H1 (cell line): ENCODE data around the gene FTSJ3.

Experiments
- ATF2 ChIP-seq: IDR thresholded peaks from 2 replicates; pipeline ENCODE4 v1.6.1; 2012; ENCODE audit warnings: low read length, inconsistent platforms
- ATF3 ChIP-seq: IDR thresholded peaks from 2 replicates; pipeline ENCODE4 v1.6.1; 2011; ENCODE audit warnings: low read depth, mild to moderate bottlenecking, low read length; ENCODE audit not compliant: insufficient read depth
- BACH1 ChIP-seq: IDR thresholded peaks from 2 replicates; pipeline ENCODE4 v1.6.1; 2012; ENCODE audit warnings: low read length, improper control_type of control experiment
- CTCF ChIP-seq, 3 experiments: IDR thresholded peaks; 1 replicate in 2 of 3; 2 replicates in 1 of 3; pipeline versions ENCODE4 v1.5.1 to v1.6.1; 2011; ENCODE audit warnings: low read length in 3 of 3, mild to moderate bottlenecking in 3 of 3, inconsistent platforms in 2 of 3, low read depth in 1 of 3, moderate library complexity in 1 of 3; ENCODE audit not compliant: insufficient read depth in 1 of 3; ENCODE audit errors: control extremely low read depth in 1 of 3
- JUND ChIP-seq: IDR thresholded peaks from 2 replicates; pipeline ENCODE4 v1.6.1; 2011; ENCODE audit warnings: mild to moderate bottlenecking, improper control_type of control experiment, low read length
- KDM1A ChIP-seq: fragments of 200-600, 300-600 bp; sonication (generic); IDR thresholded peaks from 2 replicates; pipeline ENCODE4 v1.7.1; 2016; ENCODE audit warnings: mild to moderate bottlenecking, low read length, borderline replicate concordance
- NANOG ChIP-seq: IDR thresholded peaks from 2 replicates; pipeline ENCODE4 v1.6.1; 2011; ENCODE audit warnings: low read length, low read depth, mild to moderate bottlenecking, inconsistent platforms; ENCODE audit not compliant: insufficient read depth, poor library complexity, severe bottlenecking
- POLR2A ChIP-seq, 2 experiments: IDR thresholded peaks; 1 replicate in 1 of 2; 2 replicates in 1 of 2; pipeline ENCODE4 v1.6.1; 2011; ENCODE audit warnings: low read depth in 2 of 2, low read length in 2 of 2, mild to moderate bottlenecking in 2 of 2; ENCODE audit errors: control extremely low read depth in 1 of 2
- POLR2AphosphoS5 ChIP-seq: IDR thresholded peaks from 2 replicates; pipeline ENCODE4 v1.6.1; 2011; ENCODE audit warnings: low read depth, low read length
- RFX5 ChIP-seq: IDR thresholded peaks from 2 replicates; pipeline ENCODE4 v1.6.1; 2011; ENCODE audit warnings: low read depth, low read length, improper control_type of control experiment, borderline replicate concordance
- RNF2 ChIP-seq: fragments of 200-900, 300-1000 bp; sonication (generic); IDR thresholded peaks from 2 replicates; pipeline ENCODE4 v1.7.1; 2016; ENCODE audit warnings: borderline replicate concordance, low read depth, mild to moderate bottlenecking, antibody characterized with exemption, low read length; ENCODE audit not compliant: poor library complexity, severe bottlenecking; ENCODE audit errors: missing control alignments
- RXRA ChIP-seq: IDR thresholded peaks from 2 replicates; pipeline ENCODE4 v1.6.1; 2011; ENCODE audit warnings: low read depth, mild to moderate bottlenecking, low read length, moderate library complexity; ENCODE audit not compliant: insufficient read depth
- SIN3A ChIP-seq, 2 experiments: IDR thresholded peaks in 1 of 2; conservative IDR thresholded peaks in 1 of 2; 2 replicates each; pipeline ENCODE4 v1.6.1; 2011 to 2012; ENCODE audit warnings: low read length in 2 of 2, improper control_type of control experiment in 1 of 2, low read depth in 1 of 2, mild to moderate bottlenecking in 1 of 2
- SIX5 ChIP-seq: IDR thresholded peaks from 2 replicates; pipeline ENCODE4 v1.6.1; 2011; ENCODE audit warnings: mild to moderate bottlenecking, low read depth, low read length

GRCh38 chr17:63832014-63832413 is 4.6 kb upstream of the FTSJ3 start:
- TF ChIP-seq ATF3 (no peak), CTCF (IDR thresholded peaks at IDR 0.05; ENCODE audit: control extremely low read depth in 1 of 3, insufficient read depth in 1 of 3, low read depth in 1 of 3, low read length in 3 of 3) (no peak), RXRA (no peak), NANOG (no peak), RFX5 (no peak), POLR2A (IDR thresholded peaks at IDR 0.05; ENCODE audit: control extremely low read depth in 1 of 2, low read depth in 2 of 2, low read length in 2 of 2) (no peak), POLR2AphosphoS5 (no peak; the same call in 1 of the 2 replicates), JUND (no peak), RNF2 (no peak), SIX5 (no peak), SIN3A (conservative IDR thresholded peaks at IDR 0.05 in 1 of 2, IDR thresholded peaks at IDR 0.05 in 1 of 2; ENCODE audit: low read depth in 1 of 2, low read length in 2 of 2) (no peak), KDM1A (no peak), ATF2 (no peak), BACH1 (no peak)
